G401 (cell line): ENCODE results near the gene FHAD1. TPM values are rescaled to one million over a fixed set of nuclear protein-coding genes. Genes with fewer than 3 reads are reported as not detected.

Experiments
- DNase-seq: peaks from one replicate; pipeline ENCODE4 v3.0.0-alpha.2; 2015; ENCODE audit warnings: low spot score
- in situ Hi-C: cut with HindIII; loops from 2 replicates; pipeline ENCODE4 v1.10.0; 2016; ENCODE audit warnings: low sequenced_read_pairs, mixed read lengths
- total RNA-seq: library from RNA; depleted of rRNA; stranded (reverse); fragments of >200 nt; shearing (Covaris generic); gene quantifications from 2 replicates; pipeline ENCODE4 v1.2.3, GENCODE V29; 2014; rRNA removed

The FHAD1 gene
- total RNA-seq, result 13.7 and 24.0 TPM in 2 replicates

- in situ Hi-C loops, result loop anchor here (25.0 kb wide), 1 partner anchor 110 kb away; no protein-coding TSS in a partner anchor
- peak; percentile 21 for DNase-seq
These were observed at the start of gene FHAD1 for GRCh38 chr1:15246960-15247614. FHAD1 (plus strand) TSS chr1:15247223; CDS start chr1:15251785, 4,562 bp downstream.

DNA sequence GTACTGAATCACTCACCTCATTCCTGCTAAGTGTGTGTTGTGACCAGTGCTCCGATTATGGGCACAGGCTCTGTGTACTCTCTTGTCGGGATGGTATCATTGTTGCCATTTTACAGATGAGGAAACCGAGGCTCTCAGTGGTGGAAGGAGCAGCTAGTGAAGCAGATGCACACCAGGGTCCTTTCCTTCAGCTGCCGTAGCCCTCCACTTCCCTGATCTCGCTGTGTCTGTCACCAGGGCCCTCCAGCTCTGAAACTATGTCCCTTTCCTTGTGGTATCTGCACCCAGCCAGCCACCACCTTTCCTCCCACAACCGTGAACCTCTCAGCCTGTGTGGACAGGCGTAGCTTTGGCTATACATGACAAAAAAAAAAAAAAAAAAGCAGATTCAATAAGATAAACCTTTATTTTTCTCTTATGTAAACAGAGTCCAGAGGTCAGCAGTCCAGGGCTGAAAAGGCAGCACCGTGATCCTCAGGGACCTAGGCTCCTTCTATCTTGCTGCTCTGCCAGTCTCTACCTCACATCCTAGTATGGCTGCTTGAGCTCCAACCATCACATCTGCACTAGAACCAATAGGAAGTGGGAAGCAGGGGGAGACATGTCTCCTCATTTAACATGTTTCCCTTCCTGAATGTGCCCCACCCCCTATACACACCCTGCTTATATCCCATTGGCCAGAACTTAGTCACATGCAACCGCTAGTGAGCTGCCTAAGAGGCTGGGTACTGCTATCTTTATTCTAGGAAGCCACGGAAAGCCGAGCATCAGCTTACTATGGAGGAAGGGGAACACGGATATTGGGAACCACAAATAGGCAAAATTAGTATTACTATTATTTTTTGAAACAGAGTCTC, 49.2 kb upstream of the FHAD1 start:
- in situ Hi-C loops, result no loop called here

GRCh38 chr1:15198684-15199083, 48.3 kb upstream of the FHAD1 start:
- no peak for DNase-seq
- in situ Hi-C loops, result no loop called here

More for the DNA sequence above, 49.2 kb upstream of the FHAD1 start:
- DNase-seq, result no peak

- DNase-seq, result no peak
- in situ Hi-C loops, result no loop called here
These were observed 45.8 kb upstream of the FHAD1 start for GRCh38 chr1:15201221-15201620.

- DNase-seq, result no peak
- in situ Hi-C loops, result no loop called here
These were observed 45.0 kb upstream of the FHAD1 start for GRCh38 chr1:15201849-15202551.

DNA sequence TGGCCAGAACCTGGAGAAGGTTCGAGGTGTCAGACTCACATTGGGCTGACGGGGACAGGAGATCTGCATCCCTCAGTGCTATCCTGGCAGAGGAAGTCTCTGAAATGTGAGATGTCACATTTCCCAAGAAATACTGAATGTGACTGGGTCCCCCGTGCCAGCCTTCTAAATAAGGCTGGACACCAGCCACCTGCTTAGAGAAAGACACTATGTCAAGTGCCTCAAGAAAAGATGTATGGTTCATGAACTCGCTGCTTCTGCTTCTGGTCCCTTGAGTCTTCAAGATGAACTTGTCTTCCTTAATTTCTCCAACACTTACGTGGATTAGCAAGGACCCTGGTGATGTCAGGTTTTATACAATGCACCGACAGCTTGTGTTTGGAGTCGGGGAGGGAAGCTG, 42.1 kb upstream of the FHAD1 start:
- peak; percentile 81 for DNase-seq
- in situ Hi-C loops, result no loop called here

DNA sequence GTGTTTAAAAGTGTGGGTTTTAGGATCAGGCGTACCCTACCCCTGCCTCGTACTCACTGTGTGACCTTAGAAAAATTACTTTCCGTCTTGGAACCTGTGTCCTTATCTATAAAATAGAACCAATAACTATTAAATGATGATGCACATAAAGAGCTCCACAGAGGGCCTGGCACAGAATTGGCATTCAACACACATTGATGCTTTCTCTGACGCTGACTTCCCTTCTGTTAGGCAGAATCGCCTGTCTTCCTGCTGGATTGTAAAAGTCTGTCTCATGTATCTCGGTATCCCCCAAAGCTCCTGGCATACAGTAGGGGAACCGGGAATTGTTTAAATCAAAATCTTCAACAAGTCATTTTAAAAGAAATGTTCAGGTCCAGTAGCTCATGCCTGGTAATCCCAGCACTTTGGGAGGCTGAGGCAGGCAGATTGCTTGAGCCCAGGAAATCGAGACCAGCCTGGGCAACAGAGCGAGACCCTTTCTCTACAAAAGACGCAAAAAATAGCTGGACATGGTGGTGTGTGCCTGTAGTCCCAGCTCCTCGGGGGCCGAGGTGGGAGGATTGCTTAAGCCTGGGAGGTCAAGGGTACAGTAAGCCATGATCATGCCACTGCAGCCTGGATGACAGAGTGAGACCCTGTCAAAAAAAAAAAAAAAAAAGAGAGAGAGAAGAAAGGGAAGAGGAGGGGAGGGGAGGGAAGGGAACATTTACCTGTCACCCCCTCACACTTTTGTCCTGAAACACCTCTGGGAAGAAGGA, 41.3 kb upstream of the FHAD1 start:
- DNase-seq, result peak; percentile 80
- in situ Hi-C loops, result no loop called here

DNA sequence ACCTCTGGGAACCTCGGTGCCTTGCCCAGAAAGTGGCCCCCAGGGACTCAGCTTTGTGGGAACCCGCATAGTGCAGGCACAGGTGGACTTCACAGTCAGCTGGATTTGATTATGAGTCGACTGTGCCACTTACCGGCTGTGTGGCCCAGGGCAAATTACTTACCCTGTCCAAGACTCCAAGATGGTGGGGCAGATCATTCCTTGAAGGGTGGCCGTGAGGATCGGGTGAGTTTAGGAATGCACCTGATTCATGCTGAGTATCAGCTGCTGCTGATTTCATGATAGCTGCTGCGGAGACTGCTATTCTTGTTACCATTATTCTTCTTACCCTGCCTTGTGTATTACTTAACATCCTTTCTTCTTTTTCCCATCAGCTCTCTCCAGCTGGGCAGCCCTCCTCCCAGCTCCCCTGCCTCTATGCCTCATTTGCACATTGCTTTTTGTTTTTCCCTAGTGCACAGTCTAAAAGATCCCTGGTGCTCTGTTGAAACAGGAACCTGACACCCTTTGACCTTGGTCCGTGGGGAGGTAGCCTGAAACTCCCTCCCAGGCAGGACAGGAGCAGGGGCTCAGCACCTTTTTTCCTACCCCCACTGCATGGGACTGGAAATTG, 40.5 kb upstream of the FHAD1 start:
- no peak for DNase-seq
- in situ Hi-C loops, result no loop called here

- in situ Hi-C loops, result no loop called here
- DNase-seq, result no peak
These were observed 39.8 kb upstream of the FHAD1 start for GRCh38 chr1:15207031-15207828.

DNA sequence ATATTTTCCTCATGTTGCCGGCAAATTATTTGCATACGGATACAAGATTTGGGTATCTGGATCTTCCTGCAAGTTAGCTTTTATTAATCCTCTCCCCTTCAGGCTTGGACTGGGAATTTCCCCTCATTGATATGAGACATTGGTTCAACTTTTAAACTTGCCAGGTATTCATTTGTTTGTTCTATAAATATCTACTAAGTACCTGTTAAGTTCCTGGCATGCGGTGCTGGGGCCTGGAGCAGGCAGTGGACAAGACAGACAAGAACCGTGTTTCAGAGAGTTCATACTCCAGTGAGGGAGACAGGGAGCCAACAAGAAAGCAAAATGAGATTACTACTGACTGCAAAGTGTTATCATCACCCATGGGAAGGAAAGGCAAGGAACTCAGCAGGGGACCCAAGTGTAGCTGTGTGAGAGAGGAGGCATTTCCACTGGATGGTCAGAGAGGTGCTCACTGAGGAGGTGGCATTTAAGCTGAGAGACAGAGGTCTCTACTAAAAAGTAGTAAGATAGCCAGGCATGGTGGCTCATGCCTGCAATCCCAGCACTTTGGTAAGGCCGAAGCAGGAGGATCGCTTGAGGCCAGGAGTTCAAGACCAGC, 39.1 kb upstream of the FHAD1 start:
- in situ Hi-C loops, result no loop called here
- DNase-seq, result no peak

GRCh38 chr1:15210651-15211375, 36.2 kb upstream of the FHAD1 start:
- DNase-seq, result no peak
- in situ Hi-C loops, result no loop called here

- in situ Hi-C loops, result no loop called here
- DNase-seq, result no peak
These were observed 35.6 kb upstream of the FHAD1 start for GRCh38 chr1:15211424-15211823.

DNA sequence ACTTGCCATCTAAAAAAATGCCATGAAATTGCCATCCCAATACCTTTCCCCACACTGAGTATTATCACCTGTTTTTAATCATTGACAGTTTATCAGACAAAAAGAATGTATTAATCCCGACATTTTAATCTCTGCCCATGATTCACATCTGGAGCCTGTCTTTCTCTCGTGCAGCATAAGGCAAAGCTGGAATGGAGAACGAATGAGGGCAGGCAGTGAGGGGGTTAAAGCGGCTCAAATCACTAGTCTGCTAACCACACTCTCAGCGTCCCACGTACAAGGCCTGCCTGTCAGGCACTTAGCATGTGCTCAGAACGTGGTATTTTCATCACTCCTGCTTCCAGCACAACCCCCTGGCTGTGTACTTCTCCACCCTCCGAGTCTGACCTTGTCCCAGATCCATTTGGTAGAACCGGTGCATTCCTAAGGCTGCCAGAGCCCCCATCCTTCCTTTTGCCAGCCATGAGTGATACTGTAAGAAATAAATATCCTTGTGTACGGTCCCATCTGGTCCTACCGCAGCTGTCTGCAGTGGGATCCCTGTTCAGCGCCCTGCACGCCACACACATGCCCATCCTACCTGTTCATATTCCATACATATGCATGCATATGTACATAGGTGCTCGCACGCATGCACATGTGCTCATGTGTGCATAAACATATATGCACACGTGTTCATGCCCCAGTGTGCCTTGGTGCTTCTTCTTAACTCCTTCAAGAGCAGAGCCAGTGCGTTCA, 34.6 kb upstream of the FHAD1 start:
- no peak for DNase-seq
- in situ Hi-C loops, result no loop called here

DNA sequence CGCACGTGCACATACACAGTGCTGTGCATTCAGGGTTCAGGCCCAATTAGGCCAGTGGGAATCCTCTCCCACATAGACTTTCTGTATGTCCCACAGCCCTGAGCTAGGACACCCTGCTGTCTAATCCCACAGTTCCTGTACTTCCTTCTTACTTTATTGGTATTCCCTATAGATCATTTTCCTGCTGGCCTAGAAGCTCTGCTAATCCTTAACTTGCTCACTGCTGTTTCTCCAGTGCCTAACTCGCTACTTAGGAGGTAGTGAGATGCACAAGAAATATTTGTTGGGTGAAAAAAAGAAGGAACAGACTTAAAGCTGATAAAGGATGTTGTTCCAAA, 34.1 kb upstream of the FHAD1 start:
- in situ Hi-C loops, result no loop called here

DNA sequence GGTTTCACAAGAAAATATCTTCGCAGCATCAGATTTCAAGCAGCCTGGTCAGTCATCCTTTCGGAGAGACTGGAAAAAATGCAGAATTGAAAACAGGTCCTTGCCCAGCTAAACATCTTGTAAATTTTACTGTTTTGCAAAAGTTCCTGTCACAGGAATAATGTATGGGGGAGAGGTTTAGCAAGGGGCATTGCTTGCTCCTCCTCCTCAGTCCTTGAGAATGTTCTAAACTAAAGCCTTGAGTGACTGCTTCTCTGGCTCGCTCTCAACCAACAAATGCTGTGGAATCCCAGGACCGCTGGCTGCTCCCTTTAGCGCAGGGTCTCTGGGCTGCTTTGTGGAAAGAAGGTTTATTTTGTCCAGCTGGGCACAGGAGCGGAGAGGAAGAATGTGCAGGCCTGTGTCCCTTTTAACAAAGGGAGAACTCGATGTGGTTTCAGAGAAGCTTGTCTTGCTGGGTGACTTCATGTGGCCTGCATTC, 33.6 kb upstream of the FHAD1 start:
- peak; percentile 46 for DNase-seq
- in situ Hi-C loops, result no loop called here

More for the DNA sequence above, 34.1 kb upstream of the FHAD1 start:
- no peak for DNase-seq

DNA sequence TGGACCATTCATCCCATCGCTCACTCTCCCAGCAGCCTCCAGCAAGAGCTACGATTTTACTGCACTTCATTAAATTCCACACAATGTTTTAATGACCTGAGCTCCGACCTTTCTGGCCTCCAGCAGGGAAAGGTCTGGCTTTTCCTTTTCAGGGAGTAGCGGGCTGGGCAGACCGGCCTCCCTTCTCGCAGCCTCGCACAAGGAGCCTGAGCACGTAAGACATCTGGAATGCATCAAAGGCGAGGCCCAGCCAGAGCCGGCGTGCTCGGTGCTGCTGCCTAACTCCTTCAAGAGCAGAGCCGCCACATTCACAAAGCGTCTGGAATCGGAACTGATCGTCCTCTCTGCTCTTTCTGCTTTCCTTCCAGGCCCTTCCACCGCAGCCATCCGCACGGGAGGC, 32.5 kb upstream of the FHAD1 start:
- DNase-seq, result peak; percentile 64
- in situ Hi-C loops, result no loop called here
